D721Med (cell line): Measurements from ENCODE around the gene SPAM1.

ENCODE experiments used
- DNase-seq: peaks from one replicate; pipeline ENCODE4 v3.0.0; 2011; ENCODE audit warnings: low spot score; ENCODE audit not compliant: insufficient read length
- FAIRE-seq: peaks from 2 replicates; lab custom pipeline; 2011; peaks lifted over from hg19 to GRCh38; lab: Jason Lieb, UNC
- CTCF ChIP-seq: IDR thresholded peaks from 2 replicates; pipeline ENCODE4 v1.5.1; 2012; ENCODE audit warnings: mild to moderate bottlenecking, control low read depth; ENCODE audit not compliant: insufficient read depth; ENCODE audit errors: missing control alignments

Gene SPAM1

DNA sequence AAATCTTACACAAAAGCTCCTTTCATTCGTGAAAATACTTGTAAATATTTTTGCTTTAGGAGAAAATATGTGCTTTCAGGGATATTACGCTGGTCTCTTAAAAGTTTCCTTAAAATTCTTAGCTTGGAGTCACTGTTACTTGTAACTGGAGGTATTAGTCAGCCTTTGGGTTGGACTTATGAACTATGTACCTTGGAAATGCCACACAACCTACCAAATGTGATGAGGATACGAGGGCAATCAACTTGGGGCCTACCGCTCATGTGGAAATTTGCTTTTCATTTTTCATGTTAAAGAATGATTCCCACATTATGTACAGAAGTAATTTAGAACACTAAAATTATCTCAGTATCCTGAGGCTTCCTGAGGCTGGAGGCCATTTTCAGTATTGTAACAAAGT lies 23.1 kb downstream of the SPAM1 start:
- TF ChIP-seq CTCF, result no peak
- no peak for DNase-seq
- no peak for FAIRE-seq

GRCh38 chr7:123958186-123958703 lies 33.2 kb downstream of the SPAM1 start:
- TF ChIP-seq CTCF, result no peak
- DNase-seq, result no peak
- FAIRE-seq, result no peak

GRCh38 chr7:123961771-123962170 lies 36.7 kb downstream of the SPAM1 start:
- DNase-seq (no peak), FAIRE-seq (no peak)
- no peak for TF ChIP-seq CTCF

DNA sequence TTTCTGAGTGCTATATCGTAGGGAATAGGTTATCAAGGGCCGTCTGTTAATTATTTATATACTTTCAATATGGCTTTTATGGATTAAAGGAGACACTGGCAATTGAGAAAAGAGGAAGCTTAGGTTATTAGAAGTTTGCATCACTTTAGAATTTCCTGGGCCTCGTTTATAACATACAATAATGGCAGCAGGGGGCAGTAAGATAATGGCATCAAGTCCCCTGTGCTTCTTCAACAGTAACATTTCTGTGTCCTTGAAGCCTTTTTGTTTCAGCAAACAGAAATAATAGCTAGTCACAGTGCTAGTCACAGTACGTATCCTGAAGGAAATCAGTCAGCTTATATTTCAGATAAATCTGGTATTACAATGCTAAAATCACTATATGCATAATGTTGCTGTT lies 41.9 kb downstream of the SPAM1 start:
- DNase-seq, result no peak
- TF ChIP-seq CTCF, result peak; percentile 66
- FAIRE-seq, result no peak

GRCh38 chr7:123972045-123972444 lies 47.0 kb downstream of the SPAM1 start:
- DNase-seq, result no peak
- TF ChIP-seq CTCF, result no peak
- FAIRE-seq, result no peak

DNA sequence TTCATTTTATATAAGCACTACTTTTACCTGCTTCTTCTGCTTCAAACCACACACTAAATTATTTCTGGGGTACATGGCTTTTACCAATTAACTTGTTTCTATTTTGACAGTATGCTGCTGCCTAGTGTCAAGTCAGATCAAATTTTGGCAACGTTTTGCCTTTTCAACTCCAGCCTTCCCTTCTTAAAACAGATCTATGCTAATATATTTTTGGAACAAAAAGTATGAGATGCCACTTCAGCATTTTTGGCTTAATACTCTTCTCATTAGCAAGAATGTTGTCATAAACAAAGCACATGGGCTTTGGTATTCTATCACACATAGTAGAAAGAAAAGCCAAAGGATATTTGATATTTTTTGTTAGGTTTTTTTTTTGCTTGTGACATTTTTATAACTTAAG lies 47.8 kb downstream of the SPAM1 start:
- no peak for FAIRE-seq
- no peak for DNase-seq
- no peak for TF ChIP-seq CTCF

DNA sequence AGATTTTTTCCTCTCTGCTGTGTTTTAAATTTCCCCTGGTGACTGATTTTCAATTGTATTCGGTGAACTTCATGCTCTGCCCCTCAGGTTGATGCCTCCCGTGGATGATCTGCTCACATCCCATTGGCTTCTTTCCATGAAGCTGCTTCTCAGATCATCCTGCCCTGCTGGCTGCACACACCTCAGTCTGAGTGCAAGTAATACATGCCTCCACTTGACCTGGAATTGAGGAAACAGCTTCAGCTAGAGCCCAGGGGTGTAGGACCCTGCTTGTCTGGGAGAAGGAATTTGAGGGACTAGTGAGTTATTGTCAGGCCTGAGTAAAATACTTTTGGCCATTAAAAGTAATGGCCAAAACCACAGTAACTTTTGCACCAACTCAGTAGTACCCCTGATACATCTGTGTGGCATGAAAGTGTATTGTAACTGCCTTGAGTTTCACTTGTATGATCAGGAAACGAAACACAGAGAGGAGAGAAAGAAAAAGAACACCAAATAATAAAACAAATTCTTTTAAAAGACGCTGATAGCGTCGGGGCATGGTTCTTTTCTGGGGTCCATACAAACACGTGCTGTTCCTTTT lies 49.4 kb downstream of the SPAM1 start:
- DNase-seq (no peak), FAIRE-seq (no peak)
- no peak for TF ChIP-seq CTCF
